ENCODE results near the gene SH2D3A. TPM values are rescaled to one million over a fixed set of nuclear protein-coding genes. Genes with fewer than 3 reads are reported as not detected.

Gene SH2D3A
- total and polyA plus RNA-seq, 2 of the 4 experiments (the other 2 are of a cell fraction) = under 0.01 to 0.09 TPM

DNA sequence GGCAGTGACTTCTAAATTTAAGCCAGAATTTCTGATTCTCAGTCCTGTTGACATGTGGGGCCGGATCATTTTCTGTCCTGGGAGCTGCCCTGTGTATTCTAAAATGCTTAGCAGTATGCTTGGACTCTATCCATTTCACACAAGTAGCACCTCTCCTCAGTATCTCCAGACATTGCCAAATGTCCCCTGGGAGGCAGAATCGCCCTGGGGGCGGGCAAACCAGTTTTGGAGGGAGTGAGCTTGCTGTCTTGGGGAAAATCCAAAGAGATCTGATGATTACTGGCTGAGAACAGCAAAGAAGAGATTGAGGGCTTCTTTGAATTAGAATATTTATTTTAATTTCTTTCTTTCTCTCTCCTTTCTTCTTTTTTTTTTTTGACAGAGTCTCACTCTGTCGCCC is 21.7 kb upstream of the SH2D3A start (continued):
- TF ChIP-seq, protein P1, sequence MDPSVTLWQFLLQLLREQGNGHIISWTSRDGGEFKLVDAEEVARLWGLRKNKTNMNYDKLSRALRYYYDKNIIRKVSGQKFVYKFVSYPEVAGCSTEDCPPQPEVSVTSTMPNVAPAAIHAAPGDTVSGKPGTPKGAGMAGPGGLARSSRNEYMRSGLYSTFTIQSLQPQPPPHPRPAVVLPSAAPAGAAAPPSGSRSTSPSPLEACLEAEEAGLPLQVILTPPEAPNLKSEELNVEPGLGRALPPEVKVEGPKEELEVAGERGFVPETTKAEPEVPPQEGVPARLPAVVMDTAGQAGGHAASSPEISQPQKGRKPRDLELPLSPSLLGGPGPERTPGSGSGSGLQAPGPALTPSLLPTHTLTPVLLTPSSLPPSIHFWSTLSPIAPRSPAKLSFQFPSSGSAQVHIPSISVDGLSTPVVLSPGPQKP (IDR thresholded peaks at IDR 0.05; ENCODE audit: borderline replicate concordance, low read depth, low read length) = no peak
- TF ChIP-seq NFE2L2 (IDR thresholded peaks at IDR 0.05; ENCODE audit: low read depth, low read length) = no peak
- no peak for TF ChIP-seq CHD1 (IDR thresholded peaks at IDR 0.05; ENCODE audit: low read depth, low read length)

- Histone ChIP-seq H3K27ac (ENCODE audit: insufficient read depth, low read length) (no peak overlapping the region), H3K4me2 (ENCODE audit: low read depth, low read length) (no peak overlapping the region), H2BK15ac (ENCODE audit: low read depth, low read length) (no peak overlapping the region), H3K79me1 (ENCODE audit: low read depth in 1 of 2, low read length in 2 of 2) (no peaks in the 10 kb centered on the region), H2AK5ac (ENCODE audit: low read depth, low read length) (no peak overlapping the region), H3K27me3 (ENCODE audit: control insufficient read depth, insufficient read depth, low read length) (no peaks in the 10 kb centered on the region), H4K8ac (ENCODE audit: low read depth in 2 of 2, low read length in 2 of 2) (no peak overlapping the region), H3K9me1 (ENCODE audit: insufficient read depth, low read length) (no peaks in the 10 kb centered on the region), H2BK120ac (ENCODE audit: low read depth, low read length) (no peak overlapping the region), H4K91ac (ENCODE audit: insufficient read depth, low read depth, low read length) (no peak overlapping the region), H3K9ac (ENCODE audit: low read depth, low read length) (no peak overlapping the region), H2AFZ (replicated peaks; ENCODE audit: low read length, poor library complexity) (no peak overlapping the region), H3K56ac (ENCODE audit: extremely low read depth, insufficient read depth, low read length) (no peak overlapping the region), H2AK9ac (replicated peaks; ENCODE audit: low read depth, low read length, poor library complexity) (no peak overlapping the region), H3K18ac (ENCODE audit: low read depth, low read length) (no peak overlapping the region), H4K20me1 (ENCODE audit: insufficient read depth, low read length) (no peaks in the 10 kb centered on the region), H2BK20ac (ENCODE audit: low read depth, low read length) (no peak overlapping the region), H4K5ac (ENCODE audit: low read depth, low read length) (no peak overlapping the region), H3K4me3 (ENCODE audit: insufficient read depth, low read depth, low read length) (no peak overlapping the region), H3K36me3 (ENCODE audit: control insufficient read depth, insufficient read depth, low read length) (no peaks in the 10 kb centered on the region), H3K4ac (ENCODE audit: low read depth, low read length) (no peak overlapping the region), H3K9me3 (ENCODE audit: control insufficient read depth, insufficient read depth, low read length) (peaks cover 7% of the 10 kb centered on the region; the same call in 1 of the 2 replicates), H3K14ac (replicated peaks; ENCODE audit: low read depth, low read length) (no peak overlapping the region), H3K23ac (ENCODE audit: low read depth, low read length) (no peak overlapping the region), H2BK5ac (ENCODE audit: low read depth, low read length, poor library complexity, severe bottlenecking) (no peak overlapping the region), H3K4me1 (ENCODE audit: control insufficient read depth, insufficient read depth, low read length) (no peaks in the 10 kb centered on the region)
- in situ Hi-C loops (cut with MboI; ENCODE audit: low sequenced_read_pairs) = no loop called here
- TF ChIP-seq, protein P2, sequence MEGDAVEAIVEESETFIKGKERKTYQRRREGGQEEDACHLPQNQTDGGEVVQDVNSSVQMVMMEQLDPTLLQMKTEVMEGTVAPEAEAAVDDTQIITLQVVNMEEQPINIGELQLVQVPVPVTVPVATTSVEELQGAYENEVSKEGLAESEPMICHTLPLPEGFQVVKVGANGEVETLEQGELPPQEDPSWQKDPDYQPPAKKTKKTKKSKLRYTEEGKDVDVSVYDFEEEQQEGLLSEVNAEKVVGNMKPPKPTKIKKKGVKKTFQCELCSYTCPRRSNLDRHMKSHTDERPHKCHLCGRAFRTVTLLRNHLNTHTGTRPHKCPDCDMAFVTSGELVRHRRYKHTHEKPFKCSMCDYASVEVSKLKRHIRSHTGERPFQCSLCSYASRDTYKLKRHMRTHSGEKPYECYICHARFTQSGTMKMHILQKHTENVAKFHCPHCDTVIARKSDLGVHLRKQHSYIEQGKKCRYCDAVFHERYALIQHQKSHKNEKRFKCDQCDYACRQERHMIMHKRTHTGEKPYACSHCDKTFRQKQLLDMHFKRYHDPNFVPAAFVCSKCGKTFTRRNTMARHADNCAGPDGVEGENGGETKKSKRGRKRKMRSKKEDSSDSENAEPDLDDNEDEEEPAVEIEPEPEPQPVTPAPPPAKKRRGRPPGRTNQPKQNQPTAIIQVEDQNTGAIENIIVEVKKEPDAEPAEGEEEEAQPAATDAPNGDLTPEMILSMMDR (conservative IDR thresholded peaks at IDR 0.05; ENCODE audit: low read depth, low read length) = no peak
- no peak for TF ChIP-seq MXI1 (IDR thresholded peaks at IDR 0.05; ENCODE audit: borderline replicate concordance, low read depth, low read length)
- TF ChIP-seq CEBPB (IDR thresholded peaks at IDR 0.05; ENCODE audit: low read depth, low read length) = no peak
- no peak for TF ChIP-seq BHLHE40 (IDR thresholded peaks at IDR 0.05; ENCODE audit: low read depth, low read length)
- no peak for TF ChIP-seq POLR2A (IDR thresholded peaks at IDR 0.05; ENCODE audit: low read depth, low read length)
- TF ChIP-seq USF2 (IDR thresholded peaks at IDR 0.05; ENCODE audit: low read depth, low read length) = no peak
- ChIA-PET POLR2A (ENCODE audit: unreplicated experiment) (no interaction called here), CTCF (no interaction called here)
- no peak for ATAC-seq (ENCODE audit: low read depth)
- no TSS peak for BruUV-seq (replicated peaks)
- intact Hi-C loops (cut with micrococcal nuclease) = no loop called here
- dilution Hi-C loops (cut with HindIII; ENCODE audit: low sequenced_read_pairs, unreplicated experiment) = no loop called here
- WGBS, 2 experiments (ENCODE audit: extremely low coverage in 2 of 2, insufficient read length in 1 of 2) = no CpG with 5 or more reads among the region's 4 CpGs
- DNase-seq = no peak
These were observed 20.2 kb upstream of the SH2D3A start for GRCh38 chr19:6787393-6787792.

All from IMR-90 (cell line).